Parathyroid adenoma (tissue), 2 donors: ENCODE data around the gene GNS.

Experiments used
- H2AFZ ChIP-seq: fragments of 300-600 bp; sonication (generic); one replicate; pipeline ENCODE4 v1.7.0; 2017; ENCODE audit warnings: antibody characterized with exemption, mild to moderate bottlenecking
- H3K27ac ChIP-seq: fragments of 300-600 bp; sonication (generic); one replicate; pipeline ENCODE4 v1.7.0; 2017
- H3K27me3 ChIP-seq: fragments of 300-600 bp; sonication (generic); one replicate; pipeline ENCODE4 v1.7.0; 2017; ENCODE audit warnings: low read length; ENCODE audit not compliant: control insufficient read depth, insufficient read depth
- H3K36me3 ChIP-seq: fragments of 300-600 bp; sonication (generic); one replicate; pipeline ENCODE4 v1.7.0; 2017; ENCODE audit warnings: low read length; ENCODE audit not compliant: control insufficient read depth, insufficient read depth
- H3K4me1 ChIP-seq: fragments of 300-600 bp; sonication (generic); one replicate; pipeline ENCODE4 v1.7.0; 2017; ENCODE audit warnings: control low read depth
- H3K4me2 ChIP-seq: fragments of 300-600 bp; sonication (generic); one replicate; pipeline ENCODE4 v1.7.0; 2017; ENCODE audit warnings: low read length
- H3K4me3 ChIP-seq: fragments of 300-600 bp; sonication (generic); one replicate; pipeline ENCODE4 v1.7.0; 2017; ENCODE audit warnings: low read depth, low read length
- H3K79me2 ChIP-seq: fragments of 300-600 bp; sonication (generic); one replicate; pipeline ENCODE4 v1.7.0; 2017; ENCODE audit warnings: control low read depth
- H3K9ac ChIP-seq: fragments of 300-600 bp; sonication (generic); one replicate; pipeline ENCODE4 v1.7.0; 2017; ENCODE audit warnings: mild to moderate bottlenecking
- H3K9me3 ChIP-seq: fragments of 300-600 bp; sonication (generic); one replicate; pipeline ENCODE4 v1.7.0; 2017; ENCODE audit warnings: low read length; ENCODE audit not compliant: control insufficient read depth
- TF ChIP-seq, protein P1 (sequence below): fragments of 300-600 bp; sonication (generic); IDR thresholded peaks from one replicate; pipeline ENCODE4 v1.7.0; 2017; ENCODE audit warnings: antibody characterized with exemption, mild to moderate bottlenecking
- donor health status: primary hyperparathyroidism.

Gene GNS

DNA sequence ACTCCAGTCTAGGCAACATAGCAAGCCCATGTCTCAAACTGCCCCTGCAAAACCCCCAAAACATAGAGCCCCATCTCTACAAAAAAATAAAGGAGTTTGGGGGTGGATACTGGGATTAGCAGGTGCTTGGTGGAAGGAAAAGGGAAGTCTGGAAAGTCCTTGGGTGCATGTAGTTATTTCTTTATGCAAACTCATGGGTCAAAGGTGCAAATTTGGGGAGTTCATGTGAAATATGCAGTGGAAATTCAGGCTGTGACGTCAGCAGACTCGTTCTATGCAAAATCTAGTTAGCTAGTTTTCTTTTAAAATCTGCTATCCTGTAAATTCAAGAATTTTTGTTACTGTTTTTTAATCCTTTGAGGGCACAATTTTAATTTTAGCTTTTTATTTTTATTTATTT is 51.3 kb downstream of the GNS start:
- Histone ChIP-seq H3K9me3 (no peaks in the 10 kb centered on the region), H3K9ac (no peak overlapping the region), H3K4me1 (no peaks in the 10 kb centered on the region), H3K4me3 (no peak overlapping the region), H3K4me2 (no peak overlapping the region), H3K79me2 (no peaks in the 10 kb centered on the region), H3K36me3 (no peaks in the 10 kb centered on the region), H3K27me3 (no peaks in the 10 kb centered on the region), H2AFZ (no peak overlapping the region), H3K27ac (no peak overlapping the region)
- TF ChIP-seq, protein P1, sequence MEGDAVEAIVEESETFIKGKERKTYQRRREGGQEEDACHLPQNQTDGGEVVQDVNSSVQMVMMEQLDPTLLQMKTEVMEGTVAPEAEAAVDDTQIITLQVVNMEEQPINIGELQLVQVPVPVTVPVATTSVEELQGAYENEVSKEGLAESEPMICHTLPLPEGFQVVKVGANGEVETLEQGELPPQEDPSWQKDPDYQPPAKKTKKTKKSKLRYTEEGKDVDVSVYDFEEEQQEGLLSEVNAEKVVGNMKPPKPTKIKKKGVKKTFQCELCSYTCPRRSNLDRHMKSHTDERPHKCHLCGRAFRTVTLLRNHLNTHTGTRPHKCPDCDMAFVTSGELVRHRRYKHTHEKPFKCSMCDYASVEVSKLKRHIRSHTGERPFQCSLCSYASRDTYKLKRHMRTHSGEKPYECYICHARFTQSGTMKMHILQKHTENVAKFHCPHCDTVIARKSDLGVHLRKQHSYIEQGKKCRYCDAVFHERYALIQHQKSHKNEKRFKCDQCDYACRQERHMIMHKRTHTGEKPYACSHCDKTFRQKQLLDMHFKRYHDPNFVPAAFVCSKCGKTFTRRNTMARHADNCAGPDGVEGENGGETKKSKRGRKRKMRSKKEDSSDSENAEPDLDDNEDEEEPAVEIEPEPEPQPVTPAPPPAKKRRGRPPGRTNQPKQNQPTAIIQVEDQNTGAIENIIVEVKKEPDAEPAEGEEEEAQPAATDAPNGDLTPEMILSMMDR = no peak

DNA sequence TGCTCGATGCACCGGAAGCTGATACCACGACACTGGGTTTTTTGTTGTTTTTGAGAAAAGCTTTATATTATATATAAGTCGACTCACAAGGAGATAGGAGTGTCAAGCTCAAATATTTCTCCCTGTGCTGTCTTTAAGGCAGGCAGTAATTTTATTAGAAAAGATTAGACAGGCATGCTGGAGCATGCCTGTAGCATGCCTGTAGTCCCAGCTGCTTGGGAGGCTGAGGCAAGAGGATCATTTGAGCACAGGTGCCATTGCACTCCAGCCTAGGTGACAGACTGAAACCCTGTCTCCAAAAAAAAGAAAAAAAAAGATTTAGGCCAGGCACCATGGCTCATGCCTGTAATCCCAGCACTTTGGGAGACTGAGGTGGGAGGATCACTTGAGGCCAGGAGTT is 51.8 kb downstream of the GNS start:
- H3K79me2 ChIP-seq = no peaks in the 10 kb centered on the region
- no peaks in the 10 kb centered on the region for H3K9me3 ChIP-seq
- H3K4me1 ChIP-seq = no peaks in the 10 kb centered on the region
- TF ChIP-seq, protein P1 = no peak
- H3K9ac ChIP-seq = no peak overlapping the region
- no peak overlapping the region for H3K27ac ChIP-seq
- no peak overlapping the region for H3K4me2 ChIP-seq
- H3K36me3 ChIP-seq = no peaks in the 10 kb centered on the region
- H3K27me3 ChIP-seq = no peaks in the 10 kb centered on the region
- H3K4me3 ChIP-seq = no peak overlapping the region
- no peak overlapping the region for H2AFZ ChIP-seq

DNA sequence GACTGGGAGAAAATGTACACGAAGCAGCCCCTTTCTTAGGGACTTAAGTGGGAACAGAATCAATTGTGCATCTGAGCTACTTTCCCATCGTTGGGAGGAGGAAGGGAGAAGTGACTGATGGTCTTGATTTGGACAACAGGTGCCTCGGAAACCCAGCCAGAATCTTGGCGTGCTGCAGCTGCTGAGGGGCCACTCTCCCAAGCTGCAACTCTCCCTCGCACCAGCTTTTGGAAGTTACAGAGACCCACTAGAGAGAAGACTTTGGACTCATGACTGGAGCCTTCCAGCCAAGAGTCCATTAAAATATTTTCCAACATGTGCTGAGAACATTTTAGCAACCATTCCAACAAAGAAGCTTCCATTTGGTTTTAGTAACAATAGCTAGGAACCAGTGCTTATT is 52.3 kb downstream of the GNS start:
- Histone ChIP-seq H3K4me3 (no peak overlapping the region), H3K36me3 (no peaks in the 10 kb centered on the region), H3K9me3 (no peaks in the 10 kb centered on the region), H3K9ac (no peak overlapping the region), H3K27me3 (no peaks in the 10 kb centered on the region), H3K27ac (no peak overlapping the region), H3K4me2 (no peak overlapping the region), H2AFZ (no peak overlapping the region), H3K79me2 (no peaks in the 10 kb centered on the region), H3K4me1 (no peaks in the 10 kb centered on the region)
- TF ChIP-seq, protein P1 = no peak

DNA sequence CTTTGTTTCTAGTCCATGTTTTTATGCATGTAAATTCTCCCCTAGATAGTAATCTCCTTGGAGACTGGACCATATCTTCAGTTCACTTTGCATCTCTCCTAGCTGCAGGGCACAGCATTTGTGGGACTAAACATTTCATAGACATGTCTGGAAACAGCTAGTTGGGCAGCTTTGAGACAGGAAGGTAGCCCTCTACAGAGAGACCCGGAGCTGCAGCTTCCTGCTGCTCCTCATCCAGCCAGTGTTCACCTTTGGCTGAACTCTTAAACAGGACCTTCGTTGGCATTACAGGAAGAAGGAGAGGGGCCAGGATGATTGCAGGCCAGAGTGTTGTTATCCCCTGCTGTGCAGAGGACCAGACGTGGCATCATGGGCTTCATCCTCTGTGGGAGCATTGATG is 52.9 kb downstream of the GNS start:
- Histone ChIP-seq H3K4me2 (no peak overlapping the region), H3K9ac (no peak overlapping the region), H3K4me1 (no peaks in the 10 kb centered on the region), H3K4me3 (no peak overlapping the region), H3K9me3 (no peaks in the 10 kb centered on the region), H2AFZ (no peak overlapping the region), H3K79me2 (no peaks in the 10 kb centered on the region), H3K27me3 (no peaks in the 10 kb centered on the region), H3K27ac (no peak overlapping the region), H3K36me3 (no peaks in the 10 kb centered on the region)
- TF ChIP-seq, protein P1 = no peak

DNA sequence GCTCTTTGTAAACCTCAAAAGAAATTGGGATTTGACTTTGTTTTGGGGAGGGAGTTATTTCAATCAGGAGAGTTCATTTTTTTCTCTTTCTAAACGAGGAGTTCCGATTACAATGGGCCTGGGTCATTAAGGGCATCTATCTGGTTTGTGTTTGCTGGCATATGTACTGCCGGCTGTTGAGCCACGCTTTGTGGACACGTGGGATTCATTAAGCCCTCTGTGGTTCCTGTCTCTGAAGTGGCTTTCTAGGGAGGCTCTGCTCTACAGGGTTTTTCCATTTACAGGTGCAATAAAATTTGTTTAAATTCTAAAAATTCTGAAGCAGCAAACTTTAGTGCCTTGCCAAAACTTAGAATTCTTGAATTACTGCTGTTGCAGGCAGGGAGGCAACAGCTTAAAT is 57.9 kb downstream of the GNS start:
- Histone ChIP-seq H3K4me1 (no peaks in the 10 kb centered on the region), H3K4me2 (no peak overlapping the region), H3K9me3 (no peaks in the 10 kb centered on the region), H3K36me3 (no peaks in the 10 kb centered on the region), H2AFZ (no peak overlapping the region), H3K27me3 (no peaks in the 10 kb centered on the region), H3K79me2 (no peaks in the 10 kb centered on the region), H3K4me3 (no peak overlapping the region), H3K27ac (no peak overlapping the region), H3K9ac (no peak overlapping the region)
- TF ChIP-seq, protein P1 = no peak
